ENCODE results near the gene MAVS. TPM values are rescaled to one million over a fixed set of nuclear protein-coding genes. Genes with fewer than 3 reads are reported as not detected.

Gene MAVS
- total RNA-seq, 1 experiment from 2014 or later, result 23.4 TPM

GRCh38 chr20:3801846-3802245 lies 44.8 kb upstream of the MAVS start:
- H3K4me1 Mint-ChIP-seq, result peaks cover 49% of the 10 kb centered on the region
- H3K9me3 Mint-ChIP-seq, result no peaks in the 10 kb centered on the region
- POLR2A ChIA-PET, result no interaction called here
- no peaks in the 10 kb centered on the region for H3K27me3 Mint-ChIP-seq (ENCODE audit: low read depth)
- DNase-seq (ENCODE audit: low spot score) (no peak), ATAC-seq (no peak)
- no peak for TF ChIP-seq ZNF232 (CRISPR knock-in tag; IDR thresholded peaks at IDR 0.05)
- no peak for TF ChIP-seq CREM (CRISPR knock-in tag; IDR thresholded peaks at IDR 0.05)
- TF ChIP-seq SP1 (CRISPR knock-in tag; conservative IDR thresholded peaks at IDR 0.05), result no peak
- no peak for TF ChIP-seq ARID4B (CRISPR knock-in tag; IDR thresholded peaks at IDR 0.05; ENCODE audit: borderline replicate concordance)
- TF ChIP-seq SOX15 (CRISPR knock-in tag; IDR thresholded peaks at IDR 0.05), result no peak
- no peak for TF ChIP-seq PRRX2 (CRISPR knock-in tag; IDR thresholded peaks at IDR 0.05)
- TF ChIP-seq ERG (CRISPR knock-in tag; IDR thresholded peaks at IDR 0.05), result no peak
- TF ChIP-seq NR1H2 (CRISPR knock-in tag; IDR thresholded peaks at IDR 0.05), result no peak
- TF ChIP-seq IRF2 (CRISPR knock-in tag; IDR thresholded peaks at IDR 0.05; ENCODE audit: borderline replicate concordance, low read depth), result no peak
- TF ChIP-seq ESRRA (CRISPR knock-in tag; IDR thresholded peaks at IDR 0.05; ENCODE audit: borderline replicate concordance), result no peak
- TF ChIP-seq E2F4 (CRISPR knock-in tag; IDR thresholded peaks at IDR 0.05; ENCODE audit: borderline replicate concordance, low read depth), result no peak
- no peak for TF ChIP-seq ZNF263 (CRISPR knock-in tag; IDR thresholded peaks at IDR 0.05; ENCODE audit: low read depth)
- TF ChIP-seq CREB1 (CRISPR knock-in tag; IDR thresholded peaks at IDR 0.05), result no peak
- TF ChIP-seq ZNF396 (CRISPR knock-in tag; IDR thresholded peaks at IDR 0.05; ENCODE audit: borderline replicate concordance), result no peak
- no peak for TF ChIP-seq USF1 (CRISPR knock-in tag; IDR thresholded peaks at IDR 0.05)
- no peak overlapping the region for H3K27ac Mint-ChIP-seq
- H3K36me3 Mint-ChIP-seq, result peaks cover 49% of the 10 kb centered on the region
- CTCF ChIA-PET, result interaction anchor here (3.9 kb wide), 1 partner anchor 18 kb away, joined by 79 read pairs; the partner anchor contains the start of gene AP5S1
- H3K4me3 Mint-ChIP-seq, result no peak overlapping the region

GRCh38 chr20:3802524-3803239 lies 44.0 kb upstream of the MAVS start:
- POLR2A ChIA-PET, result no interaction called here
- H3K36me3 Mint-ChIP-seq, result peaks cover 49% of the 10 kb centered on the region
- peaks cover 49% of the 10 kb centered on the region for H3K4me1 Mint-ChIP-seq
- H3K27me3 Mint-ChIP-seq (ENCODE audit: low read depth), result no peaks in the 10 kb centered on the region
- H3K27ac Mint-ChIP-seq, result peak overlapping the region; percentile 20; the same call in 1 of the 2 replicates
- no peak overlapping the region for H3K4me3 Mint-ChIP-seq
- CTCF ChIA-PET, result interaction anchor here (0.8 kb wide), 1 partner anchor 16 kb away, joined by 3 read pairs; no protein-coding TSS in a partner anchor
- ATAC-seq (no peak), DNase-seq (ENCODE audit: low spot score) (no peak)
- H3K9me3 Mint-ChIP-seq, result no peaks in the 10 kb centered on the region
- TF ChIP-seq ZNF263 (CRISPR knock-in tag; IDR thresholded peaks at IDR 0.05; ENCODE audit: low read depth) (no peak), MLX (CRISPR knock-in tag; IDR thresholded peaks at IDR 0.05) (no peak), E2F5 (CRISPR knock-in tag; IDR thresholded peaks at IDR 0.05) (no peak), ZBTB43 (CRISPR knock-in tag; IDR thresholded peaks at IDR 0.05) (no peak), KAT7 (CRISPR knock-in tag; IDR thresholded peaks at IDR 0.05; ENCODE audit: borderline replicate concordance) (no peak), NFATC4 (CRISPR knock-in tag; IDR thresholded peaks at IDR 0.05) (no peak), CBFB (CRISPR knock-in tag; IDR thresholded peaks at IDR 0.05; ENCODE audit: low read depth) (no peak), MXD4 (CRISPR knock-in tag; IDR thresholded peaks at IDR 0.05; ENCODE audit: borderline replicate concordance) (no peak)
